Measurements from ENCODE around the gene CADM4.
"Not testable (repeated sequence)": the region's sequence is repeated elsewhere in the genome, so short reads cannot be mapped to it uniquely, and the experiment has no call there.

The CADM4 gene

GRCh38 chr19:43639519-43640423, at the start of gene CADM4:
CADM4 (minus strand) TSS chr19:43639850; CDS start chr19:43639790, 60 bp downstream.
- DNase-seq, result peak; percentile 40 to 42

GRCh38 chr19:43688059-43688701, 48.5 kb upstream of the CADM4 start:
- DNase-seq, result no peak

GRCh38 chr19:43687660-43687997, 48.0 kb upstream of the CADM4 start:
- DNase-seq, result no peak

GRCh38 chr19:43684326-43684725, 44.7 kb upstream of the CADM4 start:
- DNase-seq, result no peak

- DNase-seq, result no peak
These were observed 44.3 kb upstream of the CADM4 start for GRCh38 chr19:43683905-43684304.

GRCh38 chr19:43682824-43683661, 43.4 kb upstream of the CADM4 start:
- DNase-seq, result no peak

- not testable (repeated sequence) for DNase-seq
These were observed 42.6 kb upstream of the CADM4 start for GRCh38 chr19:43682269-43682668.

GRCh38 chr19:43681821-43682220, 42.2 kb upstream of the CADM4 start:
- DNase-seq, result no peak

GRCh38 chr19:43678512-43679261, 39.0 kb upstream of the CADM4 start:
- DNase-seq, result no peak

- DNase-seq, result no peak
These were observed 36.3 kb upstream of the CADM4 start for GRCh38 chr19:43675906-43676305.

GRCh38 chr19:43675269-43675879, 35.7 kb upstream of the CADM4 start:
- DNase-seq, result no peak

GRCh38 chr19:43674596-43674995, 34.9 kb upstream of the CADM4 start:
- DNase-seq, result no peak

GRCh38 chr19:43674183-43674582, 34.5 kb upstream of the CADM4 start:
- DNase-seq, result no peak

- DNase-seq, result no peak
These were observed 34.0 kb upstream of the CADM4 start for GRCh38 chr19:43673637-43674036.

- DNase-seq, result no peak
These were observed 32.5 kb upstream of the CADM4 start for GRCh38 chr19:43672061-43672679.

GRCh38 chr19:43668406-43669109, 28.9 kb upstream of the CADM4 start:
- DNase-seq, result peak; percentile 97 to 98

GRCh38 chr19:43667876-43668405, 28.3 kb upstream of the CADM4 start:
- no peak for DNase-seq

- no peak for DNase-seq
These were observed 27.7 kb upstream of the CADM4 start for GRCh38 chr19:43667126-43667875.

- DNase-seq, result no peak
These were observed 24.4 kb upstream of the CADM4 start for GRCh38 chr19:43664018-43664417.

GRCh38 chr19:43662487-43662886, 22.8 kb upstream of the CADM4 start:
- DNase-seq, result no peak
